ENCODE data around the gene ASAP3.

ASAP3 gene

GRCh38 chr1:23483321-23484252 is at the start of gene ASAP3:
Gene ASAP3, minus strand, starts transcription at chr1:23484179. Its CDS starts 46 bp downstream, at chr1:23484133.
- no peak for FAIRE-seq

GRCh38 chr1:23533246-23534023 is 49.5 kb upstream of the ASAP3 start:
- FAIRE-seq, result no peak

GRCh38 chr1:23531562-23532094 is 47.6 kb upstream of the ASAP3 start:
- FAIRE-seq, result no peak

DNA sequence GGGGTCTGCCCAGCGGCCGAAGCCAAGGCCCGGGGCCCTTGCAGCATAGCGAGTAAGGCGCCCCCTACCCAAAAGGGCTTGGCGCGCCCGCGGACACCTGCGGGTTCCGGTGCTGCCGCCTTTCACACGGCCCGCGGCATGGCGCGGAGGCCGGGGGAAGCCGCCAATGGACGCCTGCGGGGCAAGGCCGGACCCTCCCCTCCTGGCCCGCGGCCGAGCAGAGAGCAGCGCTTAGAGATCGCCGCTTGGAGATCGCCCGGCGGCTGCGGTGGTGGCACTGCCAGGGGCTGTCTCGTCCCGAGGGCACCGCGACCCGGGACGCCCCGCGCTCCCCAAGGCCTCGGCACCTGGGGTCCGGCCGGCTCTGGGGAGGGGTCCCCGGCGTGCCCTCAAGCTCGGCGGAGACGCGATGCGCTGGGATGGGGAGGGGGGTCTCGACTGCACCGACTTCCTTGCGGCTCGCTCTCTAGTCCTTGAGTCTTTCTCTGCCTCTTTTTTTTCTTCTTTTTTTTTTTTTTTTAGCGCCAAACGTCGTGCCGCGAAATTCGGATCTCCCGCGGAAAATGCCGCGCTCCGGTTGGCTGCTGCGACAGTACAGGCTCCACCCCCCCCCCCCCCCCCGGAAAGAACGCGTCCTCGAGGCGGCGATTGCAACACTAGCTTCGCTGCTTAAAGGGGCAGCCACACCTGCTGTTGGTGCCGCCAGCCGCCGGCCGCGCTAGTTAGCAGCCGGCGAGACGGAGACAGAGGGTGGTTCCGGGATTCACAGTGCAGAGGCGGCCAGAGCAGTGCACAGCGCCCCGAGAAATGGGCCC is 47.0 kb upstream of the ASAP3 start, which contains the start of gene E2F2:
E2F2 (minus strand) TSS at position 487 of the 815 bp plus-strand sequence; CDS start at position 47, 440 bp downstream.
- FAIRE-seq, result no peak

DNA sequence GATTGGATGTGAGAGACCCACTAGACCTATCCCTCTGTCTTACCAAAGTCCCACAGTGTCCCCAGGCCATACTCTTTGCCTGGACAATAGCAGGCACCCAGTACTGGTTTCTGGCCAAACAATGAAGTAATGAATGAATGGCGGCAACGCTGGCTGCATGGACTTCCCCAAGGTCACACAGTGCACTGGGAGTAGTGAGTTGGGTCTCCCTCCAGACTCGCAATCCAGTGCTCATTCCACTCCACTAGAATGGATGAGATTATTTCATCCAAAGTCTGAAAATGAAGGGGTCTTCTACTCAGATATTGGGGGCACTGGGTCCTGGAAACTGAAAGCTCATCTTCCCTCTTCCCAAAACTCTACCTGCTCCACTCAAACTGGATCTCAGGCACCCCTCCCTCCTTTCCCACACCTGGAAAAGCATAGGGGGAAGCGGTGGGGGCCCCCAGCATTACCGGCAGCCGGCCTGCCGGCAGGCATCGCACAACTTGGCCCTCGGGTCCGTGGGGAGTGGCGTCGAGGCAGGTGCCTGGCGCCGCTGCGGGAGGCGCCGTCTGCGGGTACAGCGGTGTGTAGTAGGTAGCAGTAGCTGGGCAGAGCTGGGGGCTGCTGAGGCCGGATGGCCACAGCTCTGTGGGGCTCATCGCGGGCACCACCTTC is 46.2 kb upstream of the ASAP3 start:
- FAIRE-seq, result no peak

DNA sequence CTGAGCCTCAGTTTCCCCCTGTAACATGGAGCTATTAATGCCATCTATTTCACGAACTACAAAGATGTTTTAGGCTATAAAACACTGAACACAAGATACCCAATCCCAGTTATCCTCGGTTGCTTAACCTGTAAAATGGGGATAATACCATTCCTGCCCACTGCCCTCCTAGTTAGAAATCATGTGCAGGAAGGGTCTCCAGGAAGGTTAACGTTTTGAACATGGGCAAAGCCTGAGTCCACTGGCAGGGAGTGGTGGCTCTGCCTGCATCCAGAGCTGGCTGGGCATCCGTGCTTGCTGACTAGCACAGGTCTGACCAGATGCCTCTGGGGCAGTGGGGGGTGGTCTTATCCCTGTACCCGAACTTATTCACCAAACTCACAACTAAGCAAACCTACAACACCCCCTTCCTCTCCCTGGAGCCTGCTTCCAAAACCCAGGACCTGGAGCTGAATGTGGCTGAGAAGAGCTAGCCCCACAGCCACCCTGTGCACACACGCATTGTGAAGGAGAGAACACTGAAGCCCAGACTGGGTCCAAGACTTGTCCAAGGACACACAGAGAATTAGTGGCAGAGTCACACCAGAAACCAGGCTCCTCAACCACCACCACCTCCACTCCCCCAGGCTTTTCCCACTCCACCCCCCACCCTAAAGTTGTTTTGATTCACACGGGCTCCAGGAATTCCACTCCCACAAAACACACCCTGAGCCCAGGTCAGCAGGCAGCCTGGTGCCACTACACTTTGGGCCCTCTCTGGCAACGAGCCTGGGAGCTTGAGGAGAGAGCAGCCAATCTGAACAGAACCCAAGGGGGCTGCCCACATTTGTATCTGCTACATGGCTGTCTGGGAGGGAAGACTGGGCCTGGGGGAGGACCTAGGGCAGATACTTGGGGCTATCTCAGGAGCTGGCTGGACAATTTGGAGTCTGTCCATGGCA is 45.4 kb upstream of the ASAP3 start:
- no peak for FAIRE-seq

- no peak for FAIRE-seq
These were observed 44.4 kb upstream of the ASAP3 start for GRCh38 chr1:23528250-23528978.

DNA sequence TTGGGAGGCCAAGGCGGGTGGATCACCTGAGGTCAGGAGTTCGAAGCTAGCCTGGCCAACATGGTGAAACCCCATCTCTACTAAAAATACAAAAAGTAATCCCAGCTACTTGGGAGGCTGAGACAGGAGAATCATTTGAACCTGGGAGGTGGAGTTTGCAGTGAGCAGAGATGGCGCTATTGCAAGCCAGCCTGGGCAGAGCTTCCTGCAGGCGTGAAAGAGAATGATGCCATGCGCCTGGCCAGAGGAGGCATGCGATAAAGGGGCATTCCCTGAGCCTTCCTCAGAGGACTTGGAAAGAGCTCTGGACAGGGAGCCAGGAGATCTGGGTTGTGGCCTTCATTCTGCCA is 43.9 kb upstream of the ASAP3 start:
- no peak for FAIRE-seq

DNA sequence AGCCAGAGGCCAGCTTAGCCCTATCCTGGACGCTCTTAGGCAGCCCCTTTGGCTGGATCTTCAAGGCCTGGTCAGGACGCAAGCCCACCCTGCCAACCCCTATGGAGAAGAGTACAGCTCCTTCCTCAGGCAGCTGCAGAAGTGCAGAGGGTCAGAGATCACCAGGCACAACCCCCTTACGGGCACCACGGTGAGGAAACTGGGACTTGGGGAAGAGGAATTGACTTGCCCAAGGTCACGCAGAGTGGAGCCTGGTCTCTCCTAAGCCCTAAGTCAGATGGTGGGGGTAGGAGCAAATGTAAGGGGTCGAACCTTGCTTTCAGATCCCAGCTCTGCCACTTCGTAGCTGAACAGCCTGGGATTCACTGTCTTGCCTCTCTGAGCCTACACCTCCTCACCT is 43.4 kb upstream of the ASAP3 start:
- FAIRE-seq, result no peak

GRCh38 chr1:23526329-23527041 is 42.5 kb upstream of the ASAP3 start:
- no peak for FAIRE-seq

DNA sequence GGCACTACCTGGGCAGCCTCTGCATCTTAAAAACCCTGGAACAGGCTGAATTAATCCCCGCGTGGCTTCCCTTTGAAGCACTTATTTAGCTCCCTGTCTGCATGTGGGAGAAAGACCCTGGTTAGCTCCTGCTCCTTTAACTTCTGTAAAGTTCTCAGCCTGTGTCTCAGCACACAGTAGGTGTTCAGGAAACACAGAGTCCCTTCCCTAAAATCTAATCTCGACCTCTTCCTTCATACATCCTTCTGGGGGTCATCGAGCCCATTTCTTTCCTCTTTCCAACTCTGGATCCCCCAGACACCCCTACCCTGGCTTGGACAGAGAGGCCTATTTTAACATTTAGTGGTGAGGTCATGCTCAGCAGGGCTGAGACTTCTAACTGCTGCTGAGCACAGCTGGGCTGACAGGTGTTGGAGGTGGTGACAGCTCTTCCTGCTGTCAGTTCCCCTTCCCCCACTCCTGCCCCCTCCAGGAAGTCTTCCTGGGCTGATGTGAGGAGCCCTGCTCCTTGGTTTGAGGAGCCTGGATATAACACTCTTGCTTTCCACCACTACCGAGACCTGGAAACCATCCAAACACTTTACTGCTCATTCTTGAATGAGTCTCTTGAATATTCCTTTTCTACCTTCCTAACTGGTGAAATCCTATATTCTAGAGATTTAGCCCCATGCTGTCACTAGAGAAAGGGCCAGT is 41.7 kb upstream of the ASAP3 start:
- no peak for FAIRE-seq

DNA sequence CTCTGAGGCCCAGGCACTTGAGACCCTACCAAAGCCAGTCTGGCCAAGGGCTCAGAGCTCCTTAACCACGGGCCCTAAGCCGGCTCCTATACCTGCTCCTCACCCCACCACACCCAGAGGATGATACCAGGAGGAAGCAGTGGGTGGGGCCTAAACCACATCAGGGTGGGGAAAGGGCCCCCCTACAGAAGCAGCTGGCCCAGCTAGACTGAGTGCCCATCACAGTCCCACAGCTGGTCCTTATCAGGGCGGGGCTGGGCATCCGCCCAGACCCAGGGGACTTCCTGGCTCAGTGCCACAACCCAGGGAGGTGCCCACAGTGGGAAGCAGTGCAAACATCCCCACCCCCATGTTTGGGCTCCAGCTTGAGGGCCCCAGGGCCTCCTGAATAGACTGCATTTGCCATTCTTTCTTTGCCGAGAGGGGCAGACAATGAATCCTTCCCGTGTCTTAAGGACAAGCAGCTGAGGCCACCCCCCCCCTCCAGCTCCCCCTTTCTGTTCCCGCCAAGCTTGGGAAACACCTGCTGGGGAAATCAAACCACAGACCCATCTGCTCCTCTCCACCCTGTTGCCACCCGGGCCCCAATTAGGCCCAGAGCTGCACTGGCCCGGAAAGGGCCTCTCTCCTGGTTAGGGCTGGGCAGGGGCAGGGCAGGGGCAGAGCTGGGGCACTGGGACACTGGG is 40.9 kb upstream of the ASAP3 start:
- no peak for FAIRE-seq

DNA sequence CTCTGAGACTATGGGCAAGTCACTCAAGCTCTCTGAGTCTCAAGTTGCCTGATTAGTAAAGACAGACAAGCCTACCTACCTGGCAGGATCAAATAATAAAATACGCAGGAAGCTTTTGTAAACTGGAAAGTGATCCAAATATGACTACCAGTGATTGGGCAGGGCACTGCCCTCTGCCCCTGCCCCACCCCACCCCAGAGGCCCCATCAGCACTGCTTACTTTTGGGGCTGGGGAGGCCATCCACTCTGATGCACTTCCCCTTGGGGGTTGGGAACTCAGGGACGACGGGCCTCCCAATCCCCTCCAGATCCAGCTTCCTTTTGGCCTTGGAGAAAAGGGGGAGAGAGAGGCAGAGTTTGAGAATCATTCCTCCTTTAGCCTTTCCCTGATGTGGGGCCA is 40.2 kb upstream of the ASAP3 start:
- FAIRE-seq, result no peak

DNA sequence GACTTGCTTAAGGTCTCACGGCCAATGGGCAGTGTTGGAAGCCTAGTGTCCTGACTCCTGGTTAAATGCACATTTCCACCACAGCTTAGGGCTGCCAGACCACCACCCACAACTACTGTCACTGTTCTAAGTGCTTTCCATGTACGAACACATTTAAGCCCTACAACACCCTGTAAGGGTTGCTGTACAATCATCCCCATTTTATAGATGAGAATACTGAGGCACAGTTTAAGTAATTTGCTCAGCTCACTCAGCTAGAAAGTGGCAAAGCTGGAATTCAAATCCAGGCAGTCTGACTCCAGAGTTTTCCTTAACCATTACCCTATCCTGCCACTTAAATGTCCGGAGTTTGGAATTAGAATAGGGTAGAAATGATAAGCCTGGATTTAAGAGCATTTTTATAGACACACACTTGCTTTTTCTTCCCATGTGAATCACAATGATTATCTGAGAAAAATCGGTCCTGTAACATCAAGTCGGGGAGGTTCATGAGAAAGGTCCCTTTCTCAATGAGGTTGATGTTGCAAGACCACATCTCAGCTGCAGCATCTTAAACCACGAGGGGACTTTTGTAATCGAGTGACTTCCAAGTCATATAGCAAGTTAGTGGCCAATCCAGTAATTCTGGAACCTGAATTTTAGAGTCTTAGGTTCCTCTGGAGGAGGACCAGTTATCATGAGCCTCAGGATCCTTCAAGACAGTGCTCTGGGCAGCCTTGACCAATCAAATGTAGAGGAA is 38.4 kb upstream of the ASAP3 start:
- FAIRE-seq, result no peak

DNA sequence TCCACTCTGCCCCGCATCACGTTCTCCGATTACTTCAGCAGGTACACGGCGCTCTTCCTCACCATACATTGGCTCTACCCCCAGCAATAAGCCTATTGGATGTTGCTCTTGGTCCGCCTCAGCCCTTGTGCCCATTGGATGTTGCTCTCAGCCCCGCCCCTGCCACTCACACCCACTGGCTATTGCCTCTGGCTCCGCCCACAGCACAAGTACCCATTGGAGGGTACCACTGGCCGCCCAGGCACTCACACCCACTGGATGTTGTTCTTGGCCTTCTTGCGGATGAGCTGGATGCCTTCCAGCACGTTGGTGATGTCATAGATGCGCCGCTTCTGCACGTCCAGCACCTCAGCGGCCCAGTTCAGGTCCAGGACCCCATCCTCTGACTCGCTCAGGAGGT is 37.6 kb upstream of the ASAP3 start:
- no peak for FAIRE-seq

GRCh38 chr1:23517581-23517980 is 33.6 kb upstream of the ASAP3 start:
- no peak for FAIRE-seq

DNA sequence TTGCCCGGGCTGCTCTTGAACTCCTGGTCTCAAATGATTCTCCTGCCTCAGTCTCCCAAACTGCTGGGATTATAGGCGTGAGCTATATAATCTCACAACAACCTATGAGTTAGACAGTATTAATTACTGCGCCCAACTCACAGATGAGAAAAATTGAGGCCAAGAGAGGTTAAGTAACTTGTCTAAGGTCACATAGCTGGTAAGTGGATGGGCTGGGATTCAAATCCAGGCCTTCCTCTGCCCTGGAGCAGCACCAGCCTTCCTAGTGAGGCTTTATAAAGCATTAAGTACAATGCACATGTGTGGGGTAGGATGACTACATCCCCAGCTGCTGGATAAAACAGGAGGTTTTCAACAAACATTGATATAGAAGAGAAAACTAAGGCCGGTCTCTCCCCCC is 31.9 kb upstream of the ASAP3 start:
- FAIRE-seq, result no peak

Measured in colon (tissue), 2 donors.